HPDE6-E6E7 (cell line): Measurements from ENCODE around the gene MYO1A.
"Not testable (repeated sequence)": the region's sequence is repeated elsewhere in the genome, so short reads cannot be mapped to it uniquely, and the experiment has no call there.

ENCODE experiments used
- DNase-seq: peaks from one replicate; pipeline ENCODE4 v3.0.0; 2011; ENCODE audit warnings: missing footprints; ENCODE audit errors: extremely low spot score

The MYO1A gene

GRCh38 chr12:57048423-57049118, 1.4 kb downstream of the MYO1A start:
- DNase-seq, result no peak

- no peak for DNase-seq
Measured at GRCh38 chr12:57047981-57048380, 1.9 kb downstream of the MYO1A start.

- no peak for DNase-seq
Measured at GRCh38 chr12:57046947-57047890, 2.7 kb downstream of the MYO1A start.

GRCh38 chr12:57046086-57046791, 3.7 kb downstream of the MYO1A start:
- no peak for DNase-seq

GRCh38 chr12:57044889-57045288, 5.0 kb downstream of the MYO1A start:
- DNase-seq, result no peak

- DNase-seq, result no peak
Measured at GRCh38 chr12:57044468-57044867, 5.5 kb downstream of the MYO1A start.

GRCh38 chr12:57042695-57043094, 7.2 kb downstream of the MYO1A start:
- no peak for DNase-seq

GRCh38 chr12:57040750-57041149, 9.2 kb downstream of the MYO1A start:
- DNase-seq, result no peak

- no peak for DNase-seq
Measured at GRCh38 chr12:57040211-57040610, 9.7 kb downstream of the MYO1A start.

- no peak for DNase-seq
Measured at GRCh38 chr12:57039016-57039798, 10.7 kb downstream of the MYO1A start.

GRCh38 chr12:57037264-57037663, 12.7 kb downstream of the MYO1A start:
- no peak for DNase-seq

- no peak for DNase-seq
Measured at GRCh38 chr12:57033431-57033830, 16.5 kb downstream of the MYO1A start.

- DNase-seq, result no peak
Measured at GRCh38 chr12:57031789-57032188, 18.1 kb downstream of the MYO1A start.

GRCh38 chr12:57031138-57031725, 18.7 kb downstream of the MYO1A start:
- DNase-seq, result peak; percentile 59

- DNase-seq, result no peak
Measured at GRCh38 chr12:57029457-57029856, 20.5 kb downstream of the MYO1A start.

- no peak for DNase-seq
Measured at GRCh38 chr12:57027805-57028153, 22.1 kb downstream of the MYO1A start.

- no peak for DNase-seq
Measured at GRCh38 chr12:57027011-57027804, 22.7 kb downstream of the MYO1A start.

- DNase-seq, result no peak
Measured at GRCh38 chr12:57025196-57025595, 24.7 kb downstream of the MYO1A start.

GRCh38 chr12:57022324-57022723, 27.6 kb downstream of the MYO1A start:
- DNase-seq, result not testable (repeated sequence)

GRCh38 chr12:57019983-57020719, 29.8 kb downstream of the MYO1A start:
- DNase-seq, result no peak
